GM23338 (cell line): ENCODE data around the gene CNIH1. TPM values are rescaled to one million over a fixed set of nuclear protein-coding genes. Genes with fewer than 3 reads are reported as not detected.
A peak's percentile ranks its signal among the peaks of the same experiment; 100 is the strongest.
"Not testable (repeated sequence)": the region's sequence is repeated elsewhere in the genome, so short reads cannot be mapped to it uniquely, and the experiment has no call there.

Experiments
- ATAC-seq: fragments of 200-7000 bp; cut with Tn5 transposase; 3 replicates; pipeline ENCODE4 v1.9.1; 2020
- DNase-seq: peaks from one replicate; pipeline ENCODE4 v3.0.0-alpha.2; 2015; ENCODE audit warnings: low spot score
- H2AFZ ChIP-seq: fragments of 200-600 bp; sonication (generic); 2 replicates; pipeline ENCODE4 v1.8.0; 2016; ENCODE audit warnings: antibody characterized with exemption, mild to moderate bottlenecking, moderate library complexity
- H3F3A ChIP-seq: fragments of 200-600 bp; sonication (generic); replicated peaks from 2 replicates; pipeline ENCODE4 v1.8.0; 2017; ENCODE audit warnings: antibody characterized with exemption, mixed run types, low read depth
- H3K27ac ChIP-seq: fragments of 200-600 bp; sonication (generic); 2 replicates; pipeline ENCODE4 v1.6.1; 2016; ENCODE audit warnings: low read depth
- H3K27me3 ChIP-seq: fragments of 200-600 bp; sonication (generic); 2 replicates; pipeline ENCODE4 v1.8.0; 2016; ENCODE audit warnings: mild to moderate bottlenecking, mixed run types, moderate library complexity; ENCODE audit not compliant: insufficient read depth
- H3K36me3 ChIP-seq: fragments of 200-600 bp; sonication (generic); 2 replicates; pipeline ENCODE4 v1.8.0; 2016; ENCODE audit warnings: mild to moderate bottlenecking; ENCODE audit not compliant: insufficient read depth
- H3K4me1 ChIP-seq: fragments of 200-600 bp; sonication (generic); 2 replicates; pipeline ENCODE4 v1.8.0; 2016; ENCODE audit warnings: mild to moderate bottlenecking, moderate library complexity; ENCODE audit not compliant: insufficient read depth
- H3K4me2 ChIP-seq: fragments of 200-600 bp; sonication (generic); 2 replicates; pipeline ENCODE4 v1.7.1; 2017; ENCODE audit warnings: mixed run types
- H3K4me3 ChIP-seq: fragments of 200-600 bp; sonication (generic); 2 replicates; pipeline ENCODE4 v1.6.1; 2016; ENCODE audit warnings: mixed run types
- H3K79me2 ChIP-seq: fragments of 200-600 bp; sonication (generic); replicated peaks from 2 replicates; pipeline ENCODE4 v1.8.0; 2017; ENCODE audit warnings: mild to moderate bottlenecking; ENCODE audit not compliant: insufficient read depth
- H3K9me2 ChIP-seq: fragments of 200-600 bp; sonication (generic); 2 replicates; pipeline ENCODE4 v1.8.0; 2017; ENCODE audit not compliant: insufficient read depth
- H4K20me1 ChIP-seq: fragments of 200-600 bp; sonication (generic); replicated peaks from 2 replicates; pipeline ENCODE4 v1.8.0; 2017; ENCODE audit warnings: mild to moderate bottlenecking; ENCODE audit not compliant: insufficient read depth
- H3K27ac Mint-ChIP-seq: 2 replicates; pipeline ENCODE4 v1.8.0; 2020; ENCODE audit warnings: inconsistent platforms, mild to moderate bottlenecking, moderate library complexity, mixed read lengths
- H3K27me3 Mint-ChIP-seq: 3 replicates; pipeline ENCODE4 v1.8.0; 2022; ENCODE audit warnings: low read depth, mild to moderate bottlenecking, moderate library complexity, mixed read lengths, inconsistent platforms; ENCODE audit not compliant: insufficient read depth, poor library complexity
- H3K36me3 Mint-ChIP-seq: 3 replicates; pipeline ENCODE4 v1.8.0; 2021; ENCODE audit warnings: low read depth, mild to moderate bottlenecking, inconsistent platforms, moderate library complexity, mixed read lengths
- H3K4me1 Mint-ChIP-seq: 3 replicates; pipeline ENCODE4 v1.8.0; 2020; ENCODE audit warnings: mild to moderate bottlenecking, inconsistent platforms, mixed read lengths
- H3K4me3 Mint-ChIP-seq: 3 replicates; pipeline ENCODE4 v1.8.0; 2021; ENCODE audit warnings: moderate library complexity, mild to moderate bottlenecking, inconsistent platforms, mixed read lengths
- H3K9me3 Mint-ChIP-seq: 3 replicates; pipeline ENCODE4 v1.8.0; 2020; ENCODE audit warnings: moderate library complexity, mild to moderate bottlenecking, inconsistent platforms, mixed read lengths
- CREB1 ChIP-seq: fragments of 250-450 bp; sonication (Bioruptor Pico); IDR thresholded peaks from 2 replicates; pipeline ENCODE4 v1.5.0; 2020; ENCODE audit warnings: low read depth, mild to moderate bottlenecking, moderate library complexity
- EZH2 ChIP-seq: fragments of 200-600 bp; sonication (generic); IDR thresholded peaks from one replicate; pipeline ENCODE4 v1.8.0; 2017; ENCODE audit warnings: antibody characterized with exemption, mild to moderate bottlenecking, low read depth; ENCODE audit not compliant: unreplicated experiment
- EZH2phosphoT487 ChIP-seq: fragments of 200-600 bp; sonication (generic); IDR thresholded peaks from one replicate; pipeline ENCODE4 v1.8.1; 2018; ENCODE audit warnings: antibody characterized with exemption; ENCODE audit not compliant: unreplicated experiment
- JUNB ChIP-seq: IDR thresholded peaks from one replicate; pipeline ENCODE4 v1.6.1; 2016; ENCODE audit warnings: antibody characterized with exemption; ENCODE audit not compliant: unreplicated experiment
- NANOG ChIP-seq: IDR thresholded peaks from 2 replicates; pipeline ENCODE4 v1.6.1; 2016; ENCODE audit warnings: antibody characterized with exemption, borderline replicate concordance
- POLR2AphosphoS5 ChIP-seq: IDR thresholded peaks from 2 replicates; pipeline ENCODE4 v1.6.1; 2016; ENCODE audit warnings: antibody characterized with exemption, low read depth
- STAT1 ChIP-seq: IDR thresholded peaks from one replicate; pipeline ENCODE4 v1.6.1; 2016; ENCODE audit warnings: antibody characterized with exemption; ENCODE audit not compliant: unreplicated experiment
- ZNF114 ChIP-seq: fragments of 250-450 bp; sonication (Bioruptor Pico); IDR thresholded peaks from 2 replicates; pipeline ENCODE4 v1.5.0; 2020; ENCODE audit warnings: mild to moderate bottlenecking, moderate library complexity
- ZNF331 ChIP-seq: fragments of 250-450 bp; sonication (Bioruptor Pico); IDR thresholded peaks from 2 replicates; pipeline ENCODE4 v1.5.0; 2020; ENCODE audit warnings: low read depth, mild to moderate bottlenecking, moderate library complexity
- polyA plus RNA-seq: library from polyadenylated mRNA; unstranded; fragments of >200 nt; fragmentation: Nextera tagmentation; extraction: Ambion mirVana; gene quantifications from 2 replicates; pipeline ENCODE4 v1.2.1, GENCODE V29; 2016
- total RNA-seq: library from RNA; depleted of rRNA; stranded (reverse); fragments of >200 nt; shearing (Covaris generic); gene quantifications from 2 replicates; pipeline ENCODE4 v1.2.3, GENCODE V29; 2014
- TF ChIP-seq, protein P1 (sequence below): IDR thresholded peaks from 2 replicates; pipeline ENCODE4 v1.6.1; 2016; ENCODE audit warnings: antibody characterized with exemption
- TF ChIP-seq, protein P2 (sequence below), 2 experiments: fragments of 200-600 bp in 1 of 2; sonication (generic) in 1 of 2; conservative IDR thresholded peaks; 2 replicates each; pipeline versions ENCODE4 v1.5.1 to v1.6.1; 2016 to 2017; ENCODE audit warnings: antibody characterized with exemption in 2 of 2, low read depth in 2 of 2, mild to moderate bottlenecking in 2 of 2, moderate library complexity in 1 of 2

CNIH1 gene
- total and polyA plus RNA-seq, 2 experiments from 2014 or later = 135 to 172 TPM

- H3K4me3 ChIP-seq, ATAC-seq, H3K9me2 ChIP-seq, H3K27ac Mint-ChIP-seq, H3K9me3 Mint-ChIP-seq, DNase-seq, H3K27ac ChIP-seq, H3K36me3 ChIP-seq, H3K27me3 ChIP-seq, H3K27me3 Mint-ChIP-seq, H3F3A ChIP-seq, H2AFZ ChIP-seq: not testable (repeated sequence)
- peak overlapping the region; percentile 46; the same call in 1 of the 2 replicates for H3K4me2 ChIP-seq
- peaks cover 38% of the 10 kb centered on the region for H3K4me1 ChIP-seq
- peaks cover 77% of the 10 kb centered on the region for H3K79me2 ChIP-seq
- 0 out of 3 replicates have a peak overlapping the region, but pooled peaks have one; percentile 94 for H3K4me3 Mint-ChIP-seq
- peaks cover 59% of the 10 kb centered on the region for H3K4me1 Mint-ChIP-seq
- peaks cover 16% of the 10 kb centered on the region; the same call in 1 of the 2 replicates for H4K20me1 ChIP-seq
- peaks cover 30% of the 10 kb centered on the region; the same call in 2 of the 3 replicates for H3K36me3 Mint-ChIP-seq
Measured at GRCh38 chr14:54437954-54438353, 3.2 kb downstream of the CNIH1 start.

DNA sequence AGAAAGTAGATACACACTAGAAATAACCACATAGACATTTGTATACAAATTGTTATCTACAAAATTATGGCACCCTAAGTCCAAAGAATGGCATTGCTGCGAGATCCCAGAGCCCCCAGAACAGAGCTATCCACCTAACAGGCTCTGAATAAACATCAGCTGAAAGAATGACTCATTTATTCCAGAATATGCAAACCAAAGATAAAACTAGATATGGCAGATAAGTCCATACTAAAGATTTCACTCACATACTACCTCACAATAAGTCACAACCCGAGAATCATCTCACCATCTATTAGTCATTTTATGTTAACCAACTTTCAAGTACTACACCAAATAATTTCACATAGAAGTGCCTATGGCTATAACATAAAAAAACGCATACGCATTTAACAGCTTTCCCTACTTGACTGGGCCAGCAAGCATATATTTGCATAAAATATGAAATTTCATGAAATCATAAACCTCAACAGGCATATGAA lies 5.6 kb downstream of the CNIH1 start:
- H3K4me3 ChIP-seq = no peak overlapping the region
- Mint-ChIP-seq H3K36me3 (peaks cover 46% of the 10 kb centered on the region), H3K4me3 (no peak overlapping the region), H3K9me3 (no peaks in the 10 kb centered on the region; the same call in 2 of the 3 replicates), H3K27ac (no peak overlapping the region), H3K4me1 (peaks cover 61% of the 10 kb centered on the region), H3K27me3 (peaks cover 4% of the 10 kb centered on the region)
- peaks cover 44% of the 10 kb centered on the region for H3K4me1 ChIP-seq
- TF ChIP-seq CREB1 (CRISPR knock-in tag) = no peak
- no peak for TF ChIP-seq POLR2AphosphoS5
- no peak for TF ChIP-seq EZH2
- TF ChIP-seq EZH2phosphoT487 = no peak
- TF ChIP-seq STAT1 = no peak
- no peak for TF ChIP-seq ZNF331
- no peak for TF ChIP-seq JUNB
- TF ChIP-seq, protein P1, sequence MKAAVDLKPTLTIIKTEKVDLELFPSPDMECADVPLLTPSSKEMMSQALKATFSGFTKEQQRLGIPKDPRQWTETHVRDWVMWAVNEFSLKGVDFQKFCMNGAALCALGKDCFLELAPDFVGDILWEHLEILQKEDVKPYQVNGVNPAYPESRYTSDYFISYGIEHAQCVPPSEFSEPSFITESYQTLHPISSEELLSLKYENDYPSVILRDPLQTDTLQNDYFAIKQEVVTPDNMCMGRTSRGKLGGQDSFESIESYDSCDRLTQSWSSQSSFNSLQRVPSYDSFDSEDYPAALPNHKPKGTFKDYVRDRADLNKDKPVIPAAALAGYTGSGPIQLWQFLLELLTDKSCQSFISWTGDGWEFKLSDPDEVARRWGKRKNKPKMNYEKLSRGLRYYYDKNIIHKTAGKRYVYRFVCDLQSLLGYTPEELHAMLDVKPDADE = no peak
- no peak overlapping the region for H3K27ac ChIP-seq
- no peaks in the 10 kb centered on the region for H3K27me3 ChIP-seq
- H3K4me2 ChIP-seq = no peak overlapping the region
- H3K9me2 ChIP-seq = no peaks in the 10 kb centered on the region
- H3F3A ChIP-seq = 0 out of 2 replicates have a peak, but pooled peaks cover 2% of the 10 kb centered on the region
- DNase-seq (no peak), ATAC-seq (no peak)
- peaks cover 3% of the 10 kb centered on the region for H3K36me3 ChIP-seq
- peaks cover 22% of the 10 kb centered on the region for H4K20me1 ChIP-seq
- no peak overlapping the region for H2AFZ ChIP-seq
- peaks cover 100% of the 10 kb centered on the region for H3K79me2 ChIP-seq

DNA sequence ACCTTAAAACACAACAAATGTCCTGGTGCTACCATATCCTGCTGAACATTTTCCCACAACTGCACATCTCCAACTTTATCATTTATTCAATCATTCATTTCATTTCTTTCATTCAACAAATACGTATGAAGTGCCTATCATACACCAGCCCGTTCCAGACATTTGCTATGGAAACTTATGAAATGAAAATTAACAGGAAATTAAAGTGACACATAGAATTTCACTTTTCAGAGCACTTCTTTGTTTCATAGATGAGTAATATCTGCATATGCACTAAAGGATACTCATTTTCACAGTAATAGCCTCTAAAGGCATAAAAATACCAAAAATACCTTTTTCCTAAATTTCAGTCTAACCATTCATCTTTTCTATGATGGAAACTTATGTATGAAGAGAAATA lies 12.6 kb downstream of the CNIH1 start:
- no peak for DNase-seq
- peaks cover 49% of the 10 kb centered on the region for H3K79me2 ChIP-seq
- peaks cover 15% of the 10 kb centered on the region for H4K20me1 ChIP-seq
- no peak overlapping the region for H3K4me2 ChIP-seq
- H3K27me3 ChIP-seq = no peaks in the 10 kb centered on the region
- Mint-ChIP-seq H3K4me1 (peaks cover 13% of the 10 kb centered on the region), H3K27me3 (peaks cover 2% of the 10 kb centered on the region), H3K27ac (no peak overlapping the region), H3K4me3 (no peak overlapping the region), H3K36me3 (peaks cover 58% of the 10 kb centered on the region), H3K9me3 (no peaks in the 10 kb centered on the region; the same call in 2 of the 3 replicates)
- H3F3A ChIP-seq = no peaks in the 10 kb centered on the region
- H3K9me2 ChIP-seq = no peaks in the 10 kb centered on the region
- H3K36me3 ChIP-seq = peaks cover 36% of the 10 kb centered on the region
- no peak overlapping the region for H3K4me3 ChIP-seq
- no peak overlapping the region for H2AFZ ChIP-seq
- ATAC-seq = no peak
- H3K4me1 ChIP-seq = peaks cover 11% of the 10 kb centered on the region; the same call in 1 of the 2 replicates
- H3K27ac ChIP-seq = no peak overlapping the region
- TF ChIP-seq STAT1 (no peak), POLR2AphosphoS5 (no peak), ZNF114 (CRISPR knock-in tag) (no peak), NANOG (no peak)
- TF ChIP-seq, protein P2, sequence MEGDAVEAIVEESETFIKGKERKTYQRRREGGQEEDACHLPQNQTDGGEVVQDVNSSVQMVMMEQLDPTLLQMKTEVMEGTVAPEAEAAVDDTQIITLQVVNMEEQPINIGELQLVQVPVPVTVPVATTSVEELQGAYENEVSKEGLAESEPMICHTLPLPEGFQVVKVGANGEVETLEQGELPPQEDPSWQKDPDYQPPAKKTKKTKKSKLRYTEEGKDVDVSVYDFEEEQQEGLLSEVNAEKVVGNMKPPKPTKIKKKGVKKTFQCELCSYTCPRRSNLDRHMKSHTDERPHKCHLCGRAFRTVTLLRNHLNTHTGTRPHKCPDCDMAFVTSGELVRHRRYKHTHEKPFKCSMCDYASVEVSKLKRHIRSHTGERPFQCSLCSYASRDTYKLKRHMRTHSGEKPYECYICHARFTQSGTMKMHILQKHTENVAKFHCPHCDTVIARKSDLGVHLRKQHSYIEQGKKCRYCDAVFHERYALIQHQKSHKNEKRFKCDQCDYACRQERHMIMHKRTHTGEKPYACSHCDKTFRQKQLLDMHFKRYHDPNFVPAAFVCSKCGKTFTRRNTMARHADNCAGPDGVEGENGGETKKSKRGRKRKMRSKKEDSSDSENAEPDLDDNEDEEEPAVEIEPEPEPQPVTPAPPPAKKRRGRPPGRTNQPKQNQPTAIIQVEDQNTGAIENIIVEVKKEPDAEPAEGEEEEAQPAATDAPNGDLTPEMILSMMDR (conservative IDR thresholded peaks at IDR 0.05; ENCODE audit: low read depth in 2 of 2) = no peak
